Measurements from ENCODE around the gene PTPA.

PTPA gene

GRCh38 chr9:129084087-129084486 is 27.1 kb upstream of the PTPA start:
- DNase-seq, result no peak

GRCh38 chr9:129089246-129089645 is 22.0 kb upstream of the PTPA start:
- no peak for DNase-seq

GRCh38 chr9:129093602-129094386 is 17.4 kb upstream of the PTPA start:
- no peak for DNase-seq

- DNase-seq, result no peak
Measured at GRCh38 chr9:129094387-129095169, 16.6 kb upstream of the PTPA start.

- DNase-seq, result no peak
Measured at GRCh38 chr9:129095170-129095667, 16.0 kb upstream of the PTPA start.

GRCh38 chr9:129095908-129096307 is 15.3 kb upstream of the PTPA start:
- no peak for DNase-seq

GRCh38 chr9:129097671-129098306 is 13.4 kb upstream of the PTPA start:
- DNase-seq, result no peak

GRCh38 chr9:129098328-129098727 is 12.9 kb upstream of the PTPA start:
- DNase-seq, result no peak

- no peak for DNase-seq
Measured at GRCh38 chr9:129100383-129101169, 10.6 kb upstream of the PTPA start.

GRCh38 chr9:129101279-129101678 is 9.9 kb upstream of the PTPA start:
- DNase-seq, result no peak

GRCh38 chr9:129102095-129102525 is 9.1 kb upstream of the PTPA start:
- DNase-seq, result no peak

GRCh38 chr9:129102791-129103594 is 8.2 kb upstream of the PTPA start:
- no peak for DNase-seq

- DNase-seq, result no peak
Measured at GRCh38 chr9:129103595-129103965, 7.6 kb upstream of the PTPA start.

GRCh38 chr9:129104051-129104450 is 7.2 kb upstream of the PTPA start:
- no peak for DNase-seq

GRCh38 chr9:129105857-129106694 is 5.1 kb upstream of the PTPA start:
- DNase-seq, result no peak

- DNase-seq, result no peak
Measured at GRCh38 chr9:129107651-129108050, 3.6 kb upstream of the PTPA start.

- DNase-seq, result no peak
Measured at GRCh38 chr9:129108083-129108804, 3.0 kb upstream of the PTPA start.

- no peak for DNase-seq
Measured at GRCh38 chr9:129108805-129109536, 2.2 kb upstream of the PTPA start.

GRCh38 chr9:129109537-129109903 is 1.7 kb upstream of the PTPA start:
- peak; percentile 4 for DNase-seq

All from effector CD8-positive, alpha-beta T cell (primary cell).